LNCaP clone FGC (cell line): Measurements from ENCODE around the gene RDX.

Experiments
- DNase-seq: peaks from one replicate; pipeline ENCODE4 v3.0.0-alpha.2; 2011; ENCODE audit warnings: low read depth
- H3K4me3 ChIP-seq: 2 replicates; pipeline ENCODE4 v1.5.1; 2011; ENCODE audit warnings: mild to moderate bottlenecking, low read depth, low read length, control low read depth
- CTCF ChIP-seq: IDR thresholded peaks from 2 replicates; pipeline ENCODE4 v1.5.1; 2012; ENCODE audit warnings: mild to moderate bottlenecking; ENCODE audit not compliant: control insufficient read depth, insufficient read depth; ENCODE audit errors: extremely low read depth

Gene RDX

GRCh38 chr11:110250168-110250567 lies 46.2 kb downstream of the RDX start:
- no peak for DNase-seq
- TF ChIP-seq CTCF = no peak
- no peak overlapping the region for H3K4me3 ChIP-seq

GRCh38 chr11:110249766-110250165 lies 46.6 kb downstream of the RDX start:
- DNase-seq = no peak
- H3K4me3 ChIP-seq = no peak overlapping the region
- no peak for TF ChIP-seq CTCF

- TF ChIP-seq CTCF = peak; percentile 36
- H3K4me3 ChIP-seq = no peak overlapping the region
- no peak for DNase-seq
Observed at GRCh38 chr11:110249066-110249465, 47.3 kb downstream of the RDX start.

GRCh38 chr11:110243791-110244190 lies 52.6 kb downstream of the RDX start:
- H3K4me3 ChIP-seq = no peak overlapping the region
- TF ChIP-seq CTCF = no peak
- no peak for DNase-seq

- DNase-seq = no peak
- no peak overlapping the region for H3K4me3 ChIP-seq
- no peak for TF ChIP-seq CTCF
Observed at GRCh38 chr11:110242746-110243145, 53.7 kb downstream of the RDX start.

- H3K4me3 ChIP-seq = no peak overlapping the region
- no peak for DNase-seq
- no peak for TF ChIP-seq CTCF
Observed at GRCh38 chr11:110242188-110242587, 54.2 kb downstream of the RDX start.

- no peak overlapping the region for H3K4me3 ChIP-seq
- peak; percentile 17 for DNase-seq
Observed at GRCh38 chr11:110235966-110236365, 60.4 kb downstream of the RDX start.

More at GRCh38 chr11:110235966-110236365, 60.4 kb downstream of the RDX start:
- no peak for TF ChIP-seq CTCF
